ENCODE results near the gene IGHMBP2.
"Not testable (repeated sequence)": the region's sequence is repeated elsewhere in the genome, so short reads cannot be mapped to it uniquely, and the experiment has no call there.

The IGHMBP2 gene

GRCh38 chr11:68965901-68966853 lies 62.5 kb downstream of the IGHMBP2 start:
- DNase-seq = no peak

DNA sequence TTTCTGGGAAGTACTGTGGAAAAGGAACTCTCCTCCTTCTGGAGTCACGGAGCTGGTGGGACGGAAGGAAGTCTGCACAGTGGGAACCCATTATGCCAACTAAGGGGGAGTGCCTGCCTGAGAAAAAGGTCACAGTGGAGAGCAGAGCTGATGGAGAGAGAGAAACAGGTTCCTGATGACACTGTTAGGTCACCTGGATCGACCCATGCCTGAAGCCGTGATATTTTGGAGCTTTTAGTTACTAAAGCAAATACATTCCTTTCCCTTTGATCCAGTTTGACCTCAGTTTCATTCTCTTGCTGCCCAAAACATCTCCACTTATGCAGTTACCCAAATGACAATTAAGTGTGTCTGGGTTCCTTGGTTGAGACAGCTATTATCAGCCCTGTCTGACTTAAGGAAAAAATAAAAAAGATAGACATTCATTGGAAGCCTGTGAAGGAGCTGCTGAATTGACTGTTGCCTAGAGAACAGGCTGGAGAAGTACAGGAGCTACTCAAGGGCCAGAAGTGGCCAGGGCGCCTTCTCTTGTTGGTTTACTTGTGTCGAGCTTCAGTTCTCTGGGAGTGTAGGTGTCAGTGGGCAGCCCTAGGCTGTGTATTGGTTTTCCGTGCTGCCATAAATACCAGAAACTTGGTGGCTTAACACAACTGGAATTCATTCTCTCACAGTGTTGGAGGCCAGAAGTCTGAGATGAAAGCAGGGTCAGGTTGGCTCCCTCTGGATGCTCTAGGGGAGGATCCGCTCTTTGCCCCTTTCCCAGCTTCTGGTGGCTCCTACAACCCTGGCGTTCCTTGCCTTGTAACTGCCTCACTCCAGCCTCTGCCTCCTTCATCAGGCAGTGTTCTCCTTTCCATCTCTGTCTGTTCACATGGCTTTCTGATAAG lies 63.4 kb downstream of the IGHMBP2 start:
- DNase-seq = no peak

DNA sequence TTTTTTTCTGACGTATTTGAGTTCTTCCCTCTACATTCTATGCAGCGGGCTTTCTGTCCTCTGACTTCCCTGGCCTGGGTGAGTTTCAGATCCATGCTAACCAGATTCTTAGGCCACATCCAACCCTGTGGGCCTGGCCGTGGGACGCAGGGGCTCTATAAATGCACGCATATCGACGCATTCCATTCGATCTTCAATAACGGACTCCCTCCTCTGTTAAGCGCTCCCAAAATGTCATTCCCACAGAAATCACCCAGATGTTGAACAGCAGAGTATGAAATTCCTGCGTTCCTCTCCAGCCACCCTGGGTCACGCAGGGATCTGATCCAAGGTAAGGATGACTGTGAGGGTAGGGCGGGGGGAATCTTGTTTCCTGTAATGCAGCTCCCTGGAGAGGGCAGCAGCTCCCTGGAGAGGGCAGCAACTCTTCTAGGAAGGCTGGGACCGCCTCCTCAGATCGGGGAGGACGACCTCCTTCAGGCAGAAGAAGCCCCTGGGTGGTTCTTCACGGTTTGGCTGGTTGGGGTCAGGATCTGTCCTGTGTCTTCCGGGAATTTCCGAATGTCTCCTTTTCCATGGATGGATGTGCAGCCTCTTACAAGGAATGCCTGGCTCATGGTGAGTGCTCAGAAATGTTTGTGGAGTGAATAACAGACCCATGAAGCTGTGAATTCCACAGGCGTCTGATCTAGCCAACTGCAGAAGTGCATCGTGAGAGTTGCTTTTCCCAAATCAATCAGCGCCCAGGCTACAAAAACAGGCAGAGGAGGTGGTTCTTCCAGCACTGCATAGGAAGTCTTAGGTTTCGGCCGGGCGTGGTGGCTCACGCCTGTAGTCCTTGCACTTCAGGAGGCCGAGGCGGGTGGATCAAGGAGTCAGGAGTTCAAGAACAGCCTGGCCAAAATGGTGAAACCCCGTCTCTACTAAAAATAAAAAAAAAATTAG lies 64.9 kb downstream of the IGHMBP2 start:
- no peak for DNase-seq

DNA sequence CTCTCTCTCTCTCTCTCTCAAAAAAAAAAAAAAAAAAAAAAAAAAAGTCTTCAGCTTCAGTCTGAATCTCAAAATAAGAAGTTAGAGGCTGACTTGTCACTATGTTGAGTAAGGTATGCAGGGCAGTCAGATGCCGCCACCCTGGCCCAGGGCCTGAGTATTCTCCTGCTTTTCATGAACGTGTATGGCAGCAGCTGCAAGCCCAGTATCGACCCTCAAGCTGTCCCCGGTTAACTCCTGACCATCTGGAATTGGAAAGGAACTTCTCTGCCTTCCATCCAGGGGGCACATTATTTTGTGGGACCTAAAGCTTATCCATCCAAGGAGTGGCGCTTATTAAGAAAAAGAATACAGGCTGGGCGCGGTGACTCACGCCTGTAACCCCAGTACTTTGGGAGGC lies 65.7 kb downstream of the IGHMBP2 start:
- DNase-seq = no peak

GRCh38 chr11:68970921-68971636 lies 67.4 kb downstream of the IGHMBP2 start:
- DNase-seq = no peak

- DNase-seq = no peak
Observed at GRCh38 chr11:68973219-68973618, 69.5 kb downstream of the IGHMBP2 start.

DNA sequence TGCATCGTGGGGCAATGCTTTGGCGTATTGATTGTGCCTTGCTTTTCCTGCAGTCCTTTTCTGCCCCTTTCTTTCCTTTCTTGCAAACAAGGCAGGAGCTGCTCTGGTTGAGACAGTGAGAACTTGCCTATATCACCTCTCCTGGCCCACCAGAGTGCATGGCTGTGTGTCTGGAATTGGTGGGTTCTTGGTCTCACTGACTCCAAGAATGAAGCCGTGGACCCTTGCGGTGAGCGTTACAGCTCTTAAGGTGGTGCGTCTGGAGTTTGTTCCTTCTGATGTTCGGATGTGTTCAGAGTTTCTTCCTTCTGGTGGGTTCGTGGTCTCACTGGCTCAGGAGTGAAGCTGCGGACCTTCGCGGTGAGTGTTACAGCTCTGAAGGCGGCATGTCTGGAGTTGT lies 70.0 kb downstream of the IGHMBP2 start:
- DNase-seq = not testable (repeated sequence)

DNA sequence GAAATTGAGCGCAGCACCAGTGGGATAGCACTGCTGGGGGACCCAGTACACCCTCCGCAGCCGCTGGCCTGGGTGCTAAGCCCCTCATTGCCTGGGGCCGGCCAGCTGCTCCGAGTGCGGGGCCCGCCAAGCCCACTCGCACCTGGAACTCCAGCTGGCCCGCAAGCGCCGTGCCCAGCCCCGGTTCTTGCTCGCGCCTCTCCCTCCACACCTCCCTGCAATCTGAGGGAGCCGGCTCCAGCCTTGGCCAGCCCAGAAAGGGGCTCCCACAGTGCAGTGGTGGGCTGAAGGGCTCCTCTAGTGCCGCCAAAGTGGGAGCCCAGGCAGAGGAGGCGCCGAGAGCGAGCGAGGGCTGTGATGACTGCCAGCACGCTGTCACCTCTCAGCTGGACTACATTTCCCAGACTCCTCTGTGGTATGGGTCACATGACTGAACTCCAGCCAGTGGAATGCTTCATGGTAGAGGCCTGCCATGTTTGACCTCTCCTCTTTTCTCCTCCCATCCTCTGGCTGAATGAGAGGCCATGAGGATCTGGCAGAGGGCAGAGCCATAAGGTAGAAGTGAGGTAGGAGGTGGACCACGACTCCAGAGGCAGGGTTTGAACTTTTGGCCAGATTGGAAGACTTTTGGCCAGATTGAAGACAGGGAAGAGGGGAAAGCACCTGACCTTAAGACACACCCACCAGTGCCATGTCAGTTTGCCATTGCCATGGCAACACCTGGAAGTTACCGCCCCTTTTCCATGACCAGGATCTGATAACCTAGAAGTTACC lies 70.9 kb downstream of the IGHMBP2 start:
- DNase-seq = no peak

- no peak for DNase-seq
Observed at GRCh38 chr11:68976095-68976494, 72.4 kb downstream of the IGHMBP2 start.

- DNase-seq = no peak
Observed at GRCh38 chr11:68976563-68976962, 72.9 kb downstream of the IGHMBP2 start.

DNA sequence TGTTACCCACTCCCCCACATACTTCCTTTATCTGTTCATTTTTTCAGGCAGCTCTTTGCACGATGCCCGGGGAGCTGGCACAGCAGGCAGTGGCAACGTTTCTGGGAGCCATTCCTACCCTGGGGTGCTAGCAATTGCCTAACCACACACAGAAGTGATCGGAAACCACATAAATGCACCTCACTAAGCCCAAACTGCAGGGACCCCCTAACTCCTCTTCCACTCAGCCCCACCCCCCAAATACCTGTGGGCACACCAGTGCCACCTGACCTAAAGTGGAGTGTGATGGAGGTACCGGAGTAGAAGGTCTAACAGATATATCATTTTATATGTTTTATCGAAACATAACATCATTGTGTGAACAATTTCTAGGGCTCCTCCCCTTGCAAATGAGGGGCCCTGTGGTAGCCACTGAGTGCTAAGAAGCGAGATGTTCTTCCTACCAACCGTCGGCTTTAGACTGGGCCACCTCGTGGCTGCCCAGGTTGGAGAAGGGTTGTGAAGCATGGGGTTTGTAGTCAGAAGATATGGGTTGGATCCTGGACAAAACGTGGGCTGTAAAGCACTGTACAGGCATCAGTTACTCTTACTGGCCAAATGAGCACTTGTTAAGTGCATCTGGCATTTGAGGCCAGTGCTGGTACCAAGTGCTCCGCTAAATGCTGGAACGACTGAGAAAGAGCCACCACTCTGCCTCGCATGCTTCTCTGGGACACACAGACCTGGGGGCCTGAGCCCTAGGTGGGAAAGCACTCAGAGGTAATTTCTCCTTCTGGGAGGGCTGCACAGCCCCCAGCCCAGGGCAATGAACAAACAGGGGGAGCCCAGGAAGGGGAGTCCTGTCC lies 74.3 kb downstream of the IGHMBP2 start:
- no peak for DNase-seq

- DNase-seq = no peak
Observed at GRCh38 chr11:68978626-68978930, 74.9 kb downstream of the IGHMBP2 start.

GRCh38 chr11:68978931-68979594 lies 75.4 kb downstream of the IGHMBP2 start:
- DNase-seq = no peak

DNA sequence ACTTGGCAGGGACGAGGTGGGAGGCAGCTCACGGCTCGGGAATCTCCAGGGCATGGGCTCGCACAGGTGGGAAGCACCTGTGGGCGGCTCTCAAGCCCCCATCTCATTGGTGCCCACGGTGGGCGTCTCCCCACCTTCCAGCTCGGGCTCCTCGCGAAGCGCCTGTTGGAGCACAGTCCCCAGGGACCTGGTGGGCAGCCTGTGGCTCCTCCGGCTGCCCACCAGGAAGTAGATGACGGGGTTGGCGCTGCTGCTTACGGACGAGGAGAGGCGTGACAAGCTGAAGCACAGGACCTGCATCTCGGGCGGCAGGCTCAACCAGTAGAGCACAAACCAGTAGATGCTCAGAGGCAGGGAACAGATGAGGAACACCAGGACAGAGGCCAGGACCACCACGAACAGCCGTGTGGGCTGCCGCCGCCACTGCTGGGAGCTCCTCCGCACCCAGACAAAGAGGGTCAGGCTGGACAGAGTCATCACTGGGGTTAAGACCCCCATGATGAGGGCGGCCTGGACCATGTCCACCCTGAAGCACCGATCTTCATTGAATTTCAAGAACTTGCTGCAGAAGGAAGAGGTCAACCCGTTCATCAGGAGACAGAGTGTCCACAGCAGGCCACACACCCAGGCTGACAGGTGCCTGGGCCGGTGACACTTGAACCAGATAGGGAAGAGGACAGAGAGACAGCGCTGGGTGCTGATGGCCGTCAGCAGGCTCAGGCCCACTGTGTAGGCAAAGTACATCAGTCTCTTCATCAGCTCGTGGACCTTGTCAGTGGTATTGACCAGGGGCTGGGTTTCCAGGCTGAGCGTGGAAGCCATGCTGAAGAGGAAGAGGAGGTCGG lies 76.5 kb downstream of the IGHMBP2 start:
- no peak for DNase-seq

DNA sequence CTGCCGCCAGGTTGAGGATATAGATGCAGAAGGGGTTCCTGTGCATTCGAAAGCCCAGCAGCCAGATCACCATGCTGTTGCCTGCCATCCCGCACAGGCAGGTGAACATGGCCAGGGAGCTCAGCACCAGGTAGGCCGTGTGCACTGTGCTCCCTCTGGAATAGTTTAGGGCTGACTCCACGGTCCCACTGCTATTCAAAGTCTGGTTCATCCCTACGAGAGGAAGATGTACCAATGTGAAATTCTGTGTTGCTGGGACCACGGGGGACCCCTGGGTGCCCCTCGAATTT lies 77.0 kb downstream of the IGHMBP2 start, which contains the start of gene MRGPRD:
MRGPRD (minus strand) TSS at position 211 of the 290 bp plus-strand sequence; CDS start at position 211, 0 bp downstream.
- DNase-seq = no peak

DNA sequence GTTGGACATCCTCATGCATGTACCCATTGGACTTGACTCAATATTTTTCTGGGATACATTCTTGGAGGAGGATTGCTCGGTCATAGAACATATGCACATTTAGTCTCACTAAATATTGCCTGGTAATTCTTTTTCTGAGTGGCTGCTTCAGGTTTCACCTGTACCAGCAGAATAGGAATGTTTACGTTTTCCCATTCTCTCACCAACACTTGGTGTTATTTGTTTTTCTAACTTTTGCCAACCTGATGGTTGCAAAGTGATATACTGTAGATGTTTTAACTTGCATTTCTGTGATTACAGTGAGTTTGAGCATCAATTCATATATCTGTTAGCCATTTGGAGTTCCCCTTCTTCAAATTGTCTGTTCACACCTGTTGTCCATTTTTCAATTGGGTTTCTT lies 78.4 kb downstream of the IGHMBP2 start:
- DNase-seq = no peak

DNA sequence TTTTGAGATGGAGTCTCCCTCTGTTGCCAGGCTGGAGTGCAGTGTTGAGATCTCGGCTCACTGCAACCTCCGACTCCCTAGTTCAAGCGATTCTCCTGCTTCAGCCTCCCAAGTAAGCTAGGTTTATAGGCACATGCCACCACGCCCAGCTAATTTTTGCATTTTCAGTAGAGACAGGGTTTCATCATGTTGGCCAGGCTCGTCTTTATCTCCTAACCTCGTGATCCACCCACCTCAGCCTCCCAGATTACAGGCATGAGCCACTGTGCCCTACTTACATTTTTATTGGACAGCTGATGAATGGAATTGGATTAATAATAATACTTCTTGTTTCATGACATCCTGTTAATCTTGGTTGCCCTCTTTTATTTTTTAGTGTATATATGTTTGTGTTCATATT lies 80.1 kb downstream of the IGHMBP2 start:
- no peak for DNase-seq

GRCh38 chr11:68987211-68987610 lies 83.5 kb downstream of the IGHMBP2 start:
- DNase-seq = no peak

- no peak for DNase-seq
Observed at GRCh38 chr11:68988491-68988890, 84.8 kb downstream of the IGHMBP2 start.

All from retina (tissue), 1 donor.